Measurements from ENCODE around the gene SLC10A3. TPM values are rescaled to one million over a fixed set of nuclear protein-coding genes. Genes with fewer than 3 reads are reported as not detected.
"Not testable (repeated sequence)": the region's sequence is repeated elsewhere in the genome, so short reads cannot be mapped to it uniquely, and the experiment has no call there.

Gene SLC10A3
- polyA plus RNA-seq, 1 of the 3 experiments (the other 2 are of a cell fraction) = 29.7 TPM

- no peak overlapping the region for H3K27ac ChIP-seq (ENCODE audit: low read depth in 2 of 2, low read length in 1 of 2)
- H3K9ac ChIP-seq = no peak overlapping the region
- no peaks in the 10 kb centered on the region for H3K9me3 ChIP-seq
- no peaks in the 10 kb centered on the region for H3K36me3 ChIP-seq (replicated peaks in 1 of 2; ENCODE audit: control insufficient read depth in 1 of 2, insufficient read depth in 2 of 2, low read length in 1 of 2)
- H3F3A ChIP-seq (replicated peaks; ENCODE audit: insufficient read depth) = no peaks in the 10 kb centered on the region
- POLR2A ChIA-PET = no interaction called here
- no peak overlapping the region for H2AFZ ChIP-seq (ENCODE audit: low read depth)
- no peak for TF ChIP-seq SMC3 (IDR thresholded peaks at IDR 0.05; ENCODE audit: low read depth, low read length)
- no peak for TF ChIP-seq FOXJ3 (CRISPR knock-in tag; IDR thresholded peaks at IDR 0.05)
- TF ChIP-seq SIN3A (IDR thresholded peaks at IDR 0.05; ENCODE audit: borderline replicate concordance, low read depth, low read length) = no peak
- no peak for TF ChIP-seq FOSL2 (IDR thresholded peaks at IDR 0.05; ENCODE audit: borderline replicate concordance, low read depth)
- no peak for TF ChIP-seq EP300 (IDR thresholded peaks at IDR 0.05; ENCODE audit: borderline replicate concordance in 1 of 2, low read depth in 1 of 2, low read length in 1 of 2)
- no peak for TF ChIP-seq GABPA (IDR thresholded peaks at IDR 0.05; ENCODE audit: low read depth)
- no peak for TF ChIP-seq TAF1 (IDR thresholded peaks at IDR 0.05; ENCODE audit: borderline replicate concordance, low read depth, low read length)
- no peak for TF ChIP-seq YY1 (IDR thresholded peaks at IDR 0.05; ENCODE audit: low read depth)
- TF ChIP-seq RXRA (IDR thresholded peaks at IDR 0.05; ENCODE audit: borderline replicate concordance, low read depth) = no peak
- H3K9me2 ChIP-seq = no peaks in the 10 kb centered on the region
- DNase-seq = no peak
- no peak overlapping the region for H3K4me2 ChIP-seq
- H3K4me1 ChIP-seq (ENCODE audit: control insufficient read depth in 1 of 2, insufficient read depth in 2 of 2, low read depth in 1 of 2, low read length in 1 of 2) = no peaks in the 10 kb centered on the region
- H3K4me3 ChIP-seq (ENCODE audit: low read depth in 2 of 2, low read length in 1 of 2) = no peak overlapping the region
- no peaks in the 10 kb centered on the region for H4K20me1 ChIP-seq (ENCODE audit: insufficient read depth)
- H3K79me2 ChIP-seq (ENCODE audit: insufficient read depth) = no peaks in the 10 kb centered on the region
- H3K27me3 ChIP-seq (ENCODE audit: insufficient read depth) = peaks cover 11% of the 10 kb centered on the region
- CTCF ChIA-PET = no interaction called here
- 76% methylated on average over 8 of the region's 8 CpGs for WGBS (ENCODE audit: low lambda C conversion rate)
Observed at GRCh38 chrX:154502098-154502497, 11.7 kb upstream of the SLC10A3 start.

GRCh38 chrX:154501423-154501822 lies 11.0 kb upstream of the SLC10A3 start:
- H2AFZ ChIP-seq (ENCODE audit: low read depth); DNase-seq; H3K9ac ChIP-seq; H3K4me2 ChIP-seq; H3K9me3 ChIP-seq; H3K4me3 ChIP-seq (ENCODE audit: low read depth in 2 of 2, low read length in 1 of 2); H4K20me1 ChIP-seq (ENCODE audit: insufficient read depth); POLR2A ChIA-PET; H3K9me2 ChIP-seq; H3K4me1 ChIP-seq (ENCODE audit: control insufficient read depth in 1 of 2, insufficient read depth in 2 of 2, low read depth in 1 of 2, low read length in 1 of 2); H3F3A ChIP-seq (replicated peaks; ENCODE audit: insufficient read depth); H3K79me2 ChIP-seq (ENCODE audit: insufficient read depth); CTCF ChIA-PET; H3K36me3 ChIP-seq (replicated peaks in 1 of 2; ENCODE audit: control insufficient read depth in 1 of 2, insufficient read depth in 2 of 2, low read length in 1 of 2); H3K27ac ChIP-seq (ENCODE audit: low read depth in 2 of 2, low read length in 1 of 2): not testable (repeated sequence)
- H3K27me3 ChIP-seq (ENCODE audit: insufficient read depth) = peaks cover 11% of the 10 kb centered on the region
- 62% methylated on average over 7 of the region's 7 CpGs for WGBS (ENCODE audit: low lambda C conversion rate)

GRCh38 chrX:154496591-154497137 lies 6.2 kb upstream of the SLC10A3 start:
- H3K9ac ChIP-seq; H3K4me3 ChIP-seq (ENCODE audit: low read depth in 2 of 2, low read length in 1 of 2); H4K20me1 ChIP-seq (ENCODE audit: insufficient read depth); H3K4me1 ChIP-seq (ENCODE audit: control insufficient read depth in 1 of 2, insufficient read depth in 2 of 2, low read depth in 1 of 2, low read length in 1 of 2); H3K9me3 ChIP-seq; H2AFZ ChIP-seq (ENCODE audit: low read depth); POLR2A ChIA-PET; DNase-seq; H3K27ac ChIP-seq (ENCODE audit: low read depth in 2 of 2, low read length in 1 of 2); H3K79me2 ChIP-seq (ENCODE audit: insufficient read depth); H3K36me3 ChIP-seq (replicated peaks in 1 of 2; ENCODE audit: control insufficient read depth in 1 of 2, insufficient read depth in 2 of 2, low read length in 1 of 2); H3F3A ChIP-seq (replicated peaks; ENCODE audit: insufficient read depth); H3K4me2 ChIP-seq; H3K9me2 ChIP-seq: not testable (repeated sequence)
- WGBS (ENCODE audit: low lambda C conversion rate) = 54% methylated on average over 4 of the region's 4 CpGs
- CTCF ChIA-PET = interaction anchor here (0.6 to 1.3 kb wide), 2 partner anchors 18 to 39 kb away, joined by 3 read pairs; no protein-coding TSS in a partner anchor
- peaks cover 11% of the 10 kb centered on the region for H3K27me3 ChIP-seq (ENCODE audit: insufficient read depth)
